GM13977 (cell line): ENCODE measurements around the gene STMN1.
A peak's percentile ranks its signal among the peaks of the same experiment; 100 is the strongest.

Experiments
- DNase-seq: peaks from one replicate; pipeline ENCODE4 v3.0.0; 2012; ENCODE audit warnings: low spot score
- in situ Hi-C: fragments of 300-500 bp; cut with MboI; formaldehyde crosslinking; loops from one replicate; pipeline ENCODE4 v1.12.0; 2022; ENCODE audit warnings: low sequenced_read_pairs, low pct_unique_long_range_greater_than_20kb, mixed read lengths, inconsistent platforms; ENCODE audit not compliant: unreplicated experiment
- TF ChIP-seq, protein P1 (sequence below): IDR thresholded peaks from 2 replicates; pipeline ENCODE4 v1.5.1; 2012; ENCODE audit warnings: mild to moderate bottlenecking, control low read depth; ENCODE audit not compliant: insufficient read depth; ENCODE audit errors: extremely low read depth, missing control alignments

The STMN1 gene

DNA sequence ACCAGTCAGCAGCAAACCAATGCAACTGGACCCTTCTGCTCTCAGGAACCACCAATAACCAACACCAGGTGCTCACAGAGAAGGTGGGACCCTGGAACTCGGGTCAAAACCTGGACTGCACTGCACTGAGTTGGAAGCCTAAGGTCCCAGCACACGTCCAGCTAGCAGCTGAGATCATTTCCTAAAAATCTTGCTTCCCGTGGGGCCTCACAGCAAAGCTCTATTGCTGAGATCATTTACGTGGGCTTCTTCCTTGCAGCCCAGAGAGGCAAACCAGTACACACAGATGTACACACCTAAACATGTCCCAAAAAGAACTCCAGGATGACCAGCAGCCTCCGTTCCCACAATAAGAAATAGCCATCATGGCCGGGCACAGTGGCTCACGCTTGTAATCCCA is 22.8 kb upstream of the STMN1 start:
- DNase-seq: no peak
- in situ Hi-C loops: no loop called here
- TF ChIP-seq, protein P1, sequence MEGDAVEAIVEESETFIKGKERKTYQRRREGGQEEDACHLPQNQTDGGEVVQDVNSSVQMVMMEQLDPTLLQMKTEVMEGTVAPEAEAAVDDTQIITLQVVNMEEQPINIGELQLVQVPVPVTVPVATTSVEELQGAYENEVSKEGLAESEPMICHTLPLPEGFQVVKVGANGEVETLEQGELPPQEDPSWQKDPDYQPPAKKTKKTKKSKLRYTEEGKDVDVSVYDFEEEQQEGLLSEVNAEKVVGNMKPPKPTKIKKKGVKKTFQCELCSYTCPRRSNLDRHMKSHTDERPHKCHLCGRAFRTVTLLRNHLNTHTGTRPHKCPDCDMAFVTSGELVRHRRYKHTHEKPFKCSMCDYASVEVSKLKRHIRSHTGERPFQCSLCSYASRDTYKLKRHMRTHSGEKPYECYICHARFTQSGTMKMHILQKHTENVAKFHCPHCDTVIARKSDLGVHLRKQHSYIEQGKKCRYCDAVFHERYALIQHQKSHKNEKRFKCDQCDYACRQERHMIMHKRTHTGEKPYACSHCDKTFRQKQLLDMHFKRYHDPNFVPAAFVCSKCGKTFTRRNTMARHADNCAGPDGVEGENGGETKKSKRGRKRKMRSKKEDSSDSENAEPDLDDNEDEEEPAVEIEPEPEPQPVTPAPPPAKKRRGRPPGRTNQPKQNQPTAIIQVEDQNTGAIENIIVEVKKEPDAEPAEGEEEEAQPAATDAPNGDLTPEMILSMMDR: no peak

DNA sequence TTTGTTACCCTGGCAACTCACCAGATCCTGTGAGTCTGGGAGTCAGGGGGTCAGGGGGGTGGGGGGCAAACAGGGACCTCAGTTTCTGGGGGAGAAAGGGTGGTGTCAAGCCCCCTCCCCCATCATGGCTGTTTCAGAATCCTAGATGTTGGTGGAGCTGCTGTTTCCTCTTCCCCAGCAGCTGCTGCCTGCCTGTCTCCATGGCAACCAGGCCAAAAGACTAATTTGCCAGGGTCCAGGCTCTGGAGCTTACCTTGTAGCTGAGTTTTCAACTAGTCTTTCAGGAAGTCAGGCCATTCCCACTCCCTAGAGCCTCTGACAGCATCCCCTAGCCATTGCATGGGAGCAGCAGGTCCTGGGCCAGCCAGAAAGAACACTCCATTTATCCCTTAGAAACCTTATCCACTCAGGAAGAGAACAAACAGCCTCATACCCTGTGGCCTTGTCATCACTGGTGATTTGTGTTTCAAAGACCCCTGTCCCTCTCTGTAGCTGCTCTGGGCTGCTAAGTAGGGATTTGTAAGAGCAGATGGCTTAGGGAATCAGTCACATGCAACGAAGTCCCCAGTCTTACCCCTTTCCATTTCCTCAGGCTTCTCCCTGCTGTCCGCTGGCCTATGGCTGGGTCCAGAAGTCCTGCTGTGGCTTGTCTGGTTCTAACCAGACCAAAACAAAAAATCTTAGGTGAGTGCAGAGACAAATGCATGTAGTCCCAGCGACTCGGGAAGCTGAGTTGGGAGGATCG is 21.5 kb upstream of the STMN1 start:
- TF ChIP-seq, protein P1: no peak
- no peak for DNase-seq
- in situ Hi-C loops: no loop called here

- DNase-seq: no peak
- TF ChIP-seq, protein P1: no peak
Observed at GRCh38 chr1:25926731-25927496, 20.7 kb upstream of the STMN1 start.

GRCh38 chr1:25924454-25924853 is 18.2 kb upstream of the STMN1 start:
- DNase-seq: no peak
- in situ Hi-C loops: no loop called here
- TF ChIP-seq, protein P1: no peak

More at GRCh38 chr1:25926731-25927496, 20.7 kb upstream of the STMN1 start:
- in situ Hi-C loops: no loop called here

DNA sequence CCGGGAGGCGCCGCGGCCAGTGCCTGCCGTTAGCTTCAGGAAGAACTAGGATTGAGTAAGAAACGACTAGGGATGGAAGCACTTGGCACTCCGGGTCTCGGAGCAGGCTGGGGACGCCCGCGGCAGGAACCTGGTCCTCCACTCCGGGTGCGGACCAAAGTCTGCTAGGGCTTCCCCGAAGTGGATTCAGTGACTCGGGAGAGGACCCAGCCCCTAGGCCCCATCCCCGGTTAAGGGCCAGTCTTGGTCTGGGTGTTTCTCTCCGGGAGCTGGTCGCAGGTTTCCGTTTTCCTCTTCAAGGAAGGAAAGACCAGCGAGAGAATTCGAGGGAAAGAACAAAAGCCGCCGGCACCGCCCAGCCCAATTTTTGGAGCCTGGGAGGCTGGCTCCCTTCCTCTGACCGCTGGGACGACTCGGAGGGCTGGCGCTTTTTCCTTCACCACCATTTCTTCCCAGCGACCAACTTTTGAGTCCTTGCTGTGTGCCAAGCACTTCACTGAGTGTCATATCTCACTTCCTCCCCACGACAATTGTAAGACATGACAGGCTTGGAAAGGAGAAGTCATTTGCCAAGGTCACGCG is 16.8 kb upstream of the STMN1 start:
- DNase-seq: no peak
- TF ChIP-seq, protein P1: no peak
- in situ Hi-C loops: no loop called here

- peak; percentile 36 for DNase-seq
- in situ Hi-C loops: no loop called here
- TF ChIP-seq, protein P1: no peak
Observed at GRCh38 chr1:25922056-25922970, 16.1 kb upstream of the STMN1 start.
